SU-DHL-6 (cell line): ENCODE results near the gene ATE1.

Experiments used
- H2AFZ ChIP-seq: fragments of 200-600 bp; sonication (generic); 2 replicates; pipeline ENCODE4 v1.6.1; 2014; ENCODE audit warnings: low read depth, mild to moderate bottlenecking, moderate library complexity, mixed read lengths, antibody characterized with exemption, low read length; ENCODE audit not compliant: severe bottlenecking
- H3F3A ChIP-seq: fragments of 200-600 bp; shearing (Covaris generic); 2 replicates; pipeline ENCODE4 v1.6.0; 2016; ENCODE audit warnings: antibody characterized with exemption, mild to moderate bottlenecking; ENCODE audit not compliant: insufficient read depth
- H3K27ac ChIP-seq: fragments of 200-600 bp; sonication (generic); 2 replicates; pipeline ENCODE4 v1.5.1; 2016; ENCODE audit warnings: low read depth, mild to moderate bottlenecking, low read length, moderate library complexity, mixed read lengths
- H3K27me3 ChIP-seq: fragments of 200-600 bp; sonication (generic), shearing (Covaris generic); 2 replicates; pipeline ENCODE4 v1.6.0; 2014; ENCODE audit warnings: mild to moderate bottlenecking, low read length
- H3K36me3 ChIP-seq: fragments of 200-600 bp; sonication (generic); 2 replicates; pipeline ENCODE4 v1.6.1; 2014; ENCODE audit warnings: mild to moderate bottlenecking, low read length, mixed read lengths
- H3K4me2 ChIP-seq: fragments of 300-600, 200-600 bp; shearing (Covaris generic), sonication (generic); 2 replicates; pipeline ENCODE4 v1.6.0; 2014; ENCODE audit warnings: low read length, low read depth, mild to moderate bottlenecking; ENCODE audit not compliant: poor library complexity, severe bottlenecking
- H3K4me3 ChIP-seq: fragments of 200-600 bp; sonication (generic); 2 replicates; pipeline ENCODE4 v1.5.1; 2014; ENCODE audit warnings: antibody characterized with exemption, low read length, mild to moderate bottlenecking, mixed read lengths; ENCODE audit not compliant: insufficient read depth, poor library complexity, severe bottlenecking
- H3K79me2 ChIP-seq: fragments of 200-600 bp; sonication (generic); 2 replicates; pipeline ENCODE4 v1.6.1; 2014; ENCODE audit warnings: mild to moderate bottlenecking, low read length, moderate library complexity; ENCODE audit not compliant: insufficient read depth
- H3K9ac ChIP-seq: fragments of 200-600 bp; sonication (generic); 2 replicates; pipeline ENCODE4 v1.7.0; 2014; ENCODE audit warnings: mild to moderate bottlenecking, low read length
- H3K9me2 ChIP-seq: fragments of 200-600 bp; sonication (generic); replicated peaks from 2 replicates; pipeline ENCODE4 v1.6.1; 2014; ENCODE audit warnings: low read length; ENCODE audit not compliant: insufficient read depth
- H3K9me3 ChIP-seq: fragments of 200-600 bp; sonication (generic); 2 replicates; pipeline ENCODE4 v1.6.1; 2014; ENCODE audit warnings: low read length, mixed read lengths; ENCODE audit not compliant: insufficient read depth
- H4K20me1 ChIP-seq: fragments of 200-600 bp; sonication (generic); 2 replicates; pipeline ENCODE4 v1.6.1; 2014; ENCODE audit warnings: low read depth, mild to moderate bottlenecking, antibody characterized with exemption, low read length, moderate library complexity, mixed read lengths
- CTCF ChIP-seq: fragments of 200-600 bp; sonication (generic); IDR thresholded peaks from one replicate; pipeline ENCODE4 v1.5.1; 2017; ENCODE audit warnings: antibody characterized with exemption, mild to moderate bottlenecking, low read length, moderate library complexity; ENCODE audit not compliant: insufficient read depth, poor library complexity, severe bottlenecking
- EZH2phosphoT487 ChIP-seq: fragments of 200-600 bp; sonication (generic), shearing (Covaris generic); conservative IDR thresholded peaks from 2 replicates; pipeline ENCODE4 v1.6.1; 2018; ENCODE audit warnings: mild to moderate bottlenecking, antibody characterized with exemption, low read length, moderate library complexity, mixed read lengths

Gene ATE1

DNA sequence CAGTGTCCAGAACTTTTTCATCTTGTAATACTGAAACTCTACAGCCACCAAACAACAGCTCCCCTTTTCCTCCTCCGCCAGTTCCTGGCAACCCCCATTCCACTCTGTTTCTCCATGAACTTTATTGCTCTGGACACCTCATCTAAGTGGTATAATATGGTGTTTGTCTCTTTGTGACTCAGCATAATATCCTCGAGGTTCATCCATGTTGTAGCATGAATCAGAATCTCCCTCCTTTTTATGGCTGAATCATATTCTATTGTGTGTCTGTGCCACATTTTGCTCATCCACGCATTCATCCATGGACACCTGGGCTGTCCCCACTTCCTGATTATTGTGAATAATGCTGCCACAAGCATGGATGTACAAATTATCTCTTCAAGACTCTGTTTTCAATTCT is 205.2 kb downstream of the ATE1 start:
- Histone ChIP-seq H4K20me1 (no peaks in the 10 kb centered on the region), H2AFZ (no peak overlapping the region), H3K27me3 (no peaks in the 10 kb centered on the region), H3K4me3 (no peak overlapping the region), H3K27ac (no peak overlapping the region), H3K9ac (no peak overlapping the region), H3F3A (no peaks in the 10 kb centered on the region), H3K4me2 (no peak overlapping the region), H3K9me2 (no peaks in the 10 kb centered on the region), H3K9me3 (no peaks in the 10 kb centered on the region), H3K36me3 (no peaks in the 10 kb centered on the region), H3K79me2 (no peaks in the 10 kb centered on the region)
- TF ChIP-seq EZH2phosphoT487: no peak
- TF ChIP-seq CTCF: no peak

DNA sequence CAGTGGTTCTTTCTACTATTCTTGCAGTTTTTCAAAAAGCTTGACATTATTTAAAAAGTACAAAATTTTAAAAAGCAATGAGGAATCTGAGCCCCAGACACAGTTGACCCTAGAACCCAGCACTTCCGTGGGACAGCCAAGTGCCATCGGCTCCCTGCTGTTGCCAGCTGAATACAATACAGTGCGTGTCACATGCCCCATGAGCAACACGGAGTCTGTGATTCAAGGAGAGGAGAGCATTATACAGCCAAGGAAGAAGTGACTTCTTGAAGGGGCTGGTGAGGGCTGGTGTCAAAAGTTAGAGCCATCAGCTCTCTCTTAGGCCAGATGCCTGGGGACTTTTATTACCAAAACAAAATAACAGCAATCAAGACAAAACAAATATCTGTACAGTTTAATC is 206.6 kb downstream of the ATE1 start:
- Histone ChIP-seq H3F3A (no peaks in the 10 kb centered on the region), H2AFZ (no peak overlapping the region), H3K9me2 (no peaks in the 10 kb centered on the region), H3K27ac (no peak overlapping the region), H3K4me2 (no peak overlapping the region), H3K79me2 (no peaks in the 10 kb centered on the region), H3K9ac (no peak overlapping the region), H3K9me3 (no peaks in the 10 kb centered on the region), H4K20me1 (no peaks in the 10 kb centered on the region), H3K4me3 (no peak overlapping the region), H3K27me3 (no peaks in the 10 kb centered on the region), H3K36me3 (no peaks in the 10 kb centered on the region)
- no peak for TF ChIP-seq EZH2phosphoT487
- no peak for TF ChIP-seq CTCF

- Histone ChIP-seq H3K79me2 (no peaks in the 10 kb centered on the region), H3K9ac (no peak overlapping the region), H3K27ac (no peak overlapping the region), H3K36me3 (no peaks in the 10 kb centered on the region), H3K9me3 (no peaks in the 10 kb centered on the region), H3K27me3 (no peaks in the 10 kb centered on the region), H3K9me2 (no peaks in the 10 kb centered on the region), H2AFZ (no peak overlapping the region), H3K4me2 (no peak overlapping the region), H3F3A (no peaks in the 10 kb centered on the region), H4K20me1 (no peaks in the 10 kb centered on the region), H3K4me3 (no peak overlapping the region)
- TF ChIP-seq EZH2phosphoT487: no peak
- no peak for TF ChIP-seq CTCF
Measured at GRCh38 chr10:121715969-121716368, 211.9 kb downstream of the ATE1 start.

- TF ChIP-seq EZH2phosphoT487: no peak
- TF ChIP-seq CTCF: no peak
- Histone ChIP-seq H3K4me3 (no peak overlapping the region), H3K27me3 (no peaks in the 10 kb centered on the region), H3K9ac (no peak overlapping the region), H3K9me3 (no peaks in the 10 kb centered on the region), H3K4me2 (no peak overlapping the region), H2AFZ (no peak overlapping the region), H4K20me1 (no peaks in the 10 kb centered on the region), H3K79me2 (no peaks in the 10 kb centered on the region), H3K27ac (no peak overlapping the region), H3K9me2 (no peaks in the 10 kb centered on the region), H3K36me3 (no peaks in the 10 kb centered on the region), H3F3A (no peaks in the 10 kb centered on the region)
Measured at GRCh38 chr10:121715076-121715475, 212.8 kb downstream of the ATE1 start.
